Hindlimb muscle (tissue), 1 donor: ENCODE results near the gene C5orf22. TPM values are rescaled to one million over a fixed set of nuclear protein-coding genes. Genes with fewer than 3 reads are reported as not detected.
"Not testable (repeated sequence)": the region's sequence is repeated elsewhere in the genome, so short reads cannot be mapped to it uniquely, and the experiment has no call there.

Experiments used
- DNase-seq: peaks from one replicate; pipeline ENCODE4 v3.0.0-alpha.2; 2013
- polyA plus RNA-seq: library from polyadenylated mRNA; unstranded; fragments of 120-200 nt; gene quantifications from one replicate; pipeline ENCODE4 v1.2.1, GENCODE V29; 2013; ENCODE audit not compliant: insufficient read length

C5orf22 gene
- polyA plus RNA-seq, 1 donor: 18.8 TPM

GRCh38 chr5:31554552-31554951 lies 22.5 kb downstream of the C5orf22 start:
- DNase-seq: no peak

- DNase-seq: no peak
These were observed 24.4 kb downstream of the C5orf22 start for GRCh38 chr5:31556461-31556860.

- DNase-seq: no peak
These were observed 27.8 kb downstream of the C5orf22 start for GRCh38 chr5:31559942-31560341.

GRCh38 chr5:31561946-31562345 lies 29.8 kb downstream of the C5orf22 start:
- peak; percentile 33 for DNase-seq

GRCh38 chr5:31563216-31563615 lies 31.1 kb downstream of the C5orf22 start:
- DNase-seq: no peak

GRCh38 chr5:31566362-31566761 lies 34.3 kb downstream of the C5orf22 start:
- DNase-seq: not testable (repeated sequence)

GRCh38 chr5:31568302-31568835 lies 36.3 kb downstream of the C5orf22 start:
- no peak for DNase-seq

- DNase-seq: no peak
These were observed 37.0 kb downstream of the C5orf22 start for GRCh38 chr5:31569068-31569467.

- DNase-seq: no peak
These were observed 41.5 kb downstream of the C5orf22 start for GRCh38 chr5:31573494-31574142.

GRCh38 chr5:31574772-31575171 lies 42.7 kb downstream of the C5orf22 start:
- DNase-seq: no peak

GRCh38 chr5:31577438-31577837 lies 45.3 kb downstream of the C5orf22 start:
- DNase-seq: no peak

- DNase-seq: no peak
These were observed 47.5 kb downstream of the C5orf22 start for GRCh38 chr5:31579558-31579957.

GRCh38 chr5:31581498-31582099 lies 49.5 kb downstream of the C5orf22 start:
- peak; percentile 25 for DNase-seq

GRCh38 chr5:31583129-31583528 lies 51.0 kb downstream of the C5orf22 start:
- DNase-seq: no peak

- DNase-seq: no peak
These were observed 53.2 kb downstream of the C5orf22 start for GRCh38 chr5:31585166-31585894.

GRCh38 chr5:31585895-31586270 lies 53.8 kb downstream of the C5orf22 start:
- no peak for DNase-seq

- DNase-seq: no peak
These were observed 55.4 kb downstream of the C5orf22 start for GRCh38 chr5:31587546-31587945.

- DNase-seq: no peak
These were observed 61.6 kb downstream of the C5orf22 start for GRCh38 chr5:31593665-31594064.

GRCh38 chr5:31596354-31596753 lies 64.3 kb downstream of the C5orf22 start:
- no peak for DNase-seq

- DNase-seq: no peak
These were observed 66.8 kb downstream of the C5orf22 start for GRCh38 chr5:31598640-31599611.

- DNase-seq: not testable (repeated sequence)
These were observed 70.2 kb downstream of the C5orf22 start for GRCh38 chr5:31602305-31602704.

GRCh38 chr5:31604240-31604639 lies 72.1 kb downstream of the C5orf22 start:
- no peak for DNase-seq
